ENCODE data around the gene CKAP4. TPM values are rescaled to one million over a fixed set of nuclear protein-coding genes. Genes with fewer than 3 reads are reported as not detected.
A peak's percentile ranks its signal among the peaks of the same experiment; 100 is the strongest.

Gene CKAP4
- total and polyA plus RNA-seq, 2 of the 13 experiments (the other 11 are each of a cell fraction or from before 2014, with no cell fraction given), result 39.2 to 70.2 TPM

DNA sequence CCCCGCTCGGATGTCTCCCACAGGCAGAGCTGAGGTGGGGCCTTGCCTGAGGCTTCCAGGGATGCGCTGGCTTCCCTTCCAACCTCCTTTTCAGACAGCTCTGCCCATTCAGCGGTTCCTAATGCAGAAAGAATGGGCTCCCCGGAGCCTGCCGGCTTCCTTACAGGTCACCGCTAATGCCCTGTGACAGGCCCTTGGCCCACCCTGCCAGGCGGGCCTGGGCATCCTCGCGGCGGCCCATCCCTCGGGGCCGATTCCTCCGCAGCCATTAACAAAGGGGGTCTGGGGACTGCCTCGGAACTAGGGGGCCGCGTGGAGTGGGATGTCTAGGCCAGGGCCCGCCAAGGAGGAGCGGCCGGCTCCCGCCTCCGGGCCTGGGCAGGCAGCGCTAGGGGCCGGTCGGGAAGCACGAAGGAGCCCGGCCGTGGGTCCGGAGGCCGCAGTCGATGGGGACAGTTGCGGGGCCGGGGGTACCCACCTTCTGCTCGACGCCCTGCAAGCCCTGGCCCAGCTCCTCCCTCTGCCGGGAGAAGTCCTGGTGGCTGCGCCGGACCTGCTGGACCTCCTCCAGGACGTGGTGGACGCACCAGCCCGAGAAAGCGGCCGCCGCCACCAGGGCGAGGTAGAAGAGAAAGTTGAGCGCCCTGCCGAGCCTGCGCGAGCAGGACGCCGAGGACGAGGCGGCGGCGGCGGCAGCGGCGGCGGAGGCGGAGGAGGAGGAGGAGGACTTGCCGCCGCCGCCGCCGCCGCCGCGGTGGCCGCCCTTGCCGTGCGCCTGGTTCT, 738 bp downstream of the CKAP4 start (continued):
- TF ChIP-seq, protein P1, sequence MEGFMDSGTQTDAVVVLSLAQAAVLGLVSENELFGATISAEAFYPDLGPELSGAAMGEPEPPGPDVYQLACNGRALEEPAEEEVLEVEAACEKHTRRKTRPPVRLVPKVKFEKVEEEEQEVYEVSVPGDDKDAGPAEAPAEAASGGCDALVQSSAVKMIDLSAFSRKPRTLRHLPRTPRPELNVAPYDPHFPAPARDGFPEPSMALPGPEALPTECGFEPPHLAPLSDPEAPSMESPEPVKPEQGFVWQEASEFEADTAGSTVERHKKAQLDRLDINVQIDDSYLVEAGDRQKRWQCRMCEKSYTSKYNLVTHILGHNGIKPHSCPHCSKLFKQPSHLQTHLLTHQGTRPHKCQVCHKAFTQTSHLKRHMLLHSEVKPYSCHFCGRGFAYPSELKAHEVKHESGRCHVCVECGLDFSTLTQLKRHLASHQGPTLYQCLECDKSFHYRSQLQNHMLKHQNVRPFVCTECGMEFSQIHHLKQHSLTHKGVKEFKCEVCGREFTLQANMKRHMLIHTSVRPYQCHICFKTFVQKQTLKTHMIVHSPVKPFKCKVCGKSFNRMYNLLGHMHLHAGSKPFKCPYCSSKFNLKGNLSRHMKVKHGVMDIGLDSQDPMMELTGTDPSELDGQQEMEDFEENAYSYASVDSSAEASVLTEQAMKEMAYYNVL (CRISPR knock-in tag; IDR thresholded peaks at IDR 0.05; ENCODE audit: borderline replicate concordance), result 0 out of 2 replicates have a peak, but pooled peaks have one; percentile 24
- TF ChIP-seq, protein P2, sequence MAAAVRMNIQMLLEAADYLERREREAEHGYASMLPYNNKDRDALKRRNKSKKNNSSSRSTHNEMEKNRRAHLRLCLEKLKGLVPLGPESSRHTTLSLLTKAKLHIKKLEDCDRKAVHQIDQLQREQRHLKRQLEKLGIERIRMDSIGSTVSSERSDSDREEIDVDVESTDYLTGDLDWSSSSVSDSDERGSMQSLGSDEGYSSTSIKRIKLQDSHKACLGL (CRISPR knock-in tag; IDR thresholded peaks at IDR 0.05), result peak; percentile 70; the same call in 1 of the 2 replicates
- peak; percentile 53 for TF ChIP-seq ZFY (CRISPR knock-in tag; IDR thresholded peaks at IDR 0.05)
- TF ChIP-seq ZNF776 (CRISPR knock-in tag; IDR thresholded peaks at IDR 0.05), result peak; percentile 22; the same call in 1 of the 2 replicates
- TF ChIP-seq AGO2 (optimal IDR thresholded peaks at IDR 0.05; ENCODE audit: low read depth, low read length), result peak; percentile 47
- TF ChIP-seq ZFX (CRISPR knock-in tag; IDR thresholded peaks at IDR 0.05; ENCODE audit: low read depth), result peak; percentile 51
- TF ChIP-seq POLR2A (IDR thresholded peaks at IDR 0.05; ENCODE audit: insufficient read depth in 1 of 2, low read depth in 2 of 2, low read length in 2 of 2), result no peak
- TF ChIP-seq NKX3-1 (CRISPR knock-in tag; IDR thresholded peaks at IDR 0.05), result no peak
- TF ChIP-seq ZNF17 (CRISPR knock-in tag; IDR thresholded peaks at IDR 0.05), result 0 out of 2 replicates have a peak, but pooled peaks have one; percentile 50
- no peak for TF ChIP-seq ADNP (CRISPR knock-in tag; IDR thresholded peaks at IDR 0.05)
- TF ChIP-seq ZNF383 (CRISPR knock-in tag; IDR thresholded peaks at IDR 0.05; ENCODE audit: borderline replicate concordance), result no peak
- TF ChIP-seq ZNF24 (IDR thresholded peaks at IDR 0.05), result no peak
- TF ChIP-seq, protein P3, sequence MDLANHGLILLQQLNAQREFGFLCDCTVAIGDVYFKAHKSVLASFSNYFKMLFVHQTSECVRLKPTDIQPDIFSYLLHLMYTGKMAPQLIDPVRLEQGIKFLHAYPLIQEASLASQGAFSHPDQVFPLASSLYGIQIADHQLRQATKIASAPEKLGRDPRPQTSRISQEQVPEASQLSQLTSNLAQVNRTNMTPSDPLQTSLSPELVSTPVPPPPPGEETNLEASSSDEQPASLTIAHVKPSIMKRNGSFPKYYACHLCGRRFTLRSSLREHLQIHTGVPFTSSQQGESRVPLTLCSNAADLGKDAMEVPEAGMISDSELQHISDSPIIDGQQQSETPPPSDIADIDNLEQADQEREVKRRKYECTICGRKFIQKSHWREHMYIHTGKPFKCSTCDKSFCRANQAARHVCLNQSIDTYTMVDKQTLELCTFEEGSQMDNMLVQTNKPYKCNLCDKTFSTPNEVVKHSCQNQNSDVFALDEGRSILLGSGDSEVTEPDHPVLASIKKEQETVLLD (CRISPR knock-in tag; IDR thresholded peaks at IDR 0.05; ENCODE audit: low read depth), result 0 out of 2 replicates have a peak, but pooled peaks have one; percentile 30
- no peak for TF ChIP-seq ZNF549 (CRISPR knock-in tag; IDR thresholded peaks at IDR 0.05)
- TF ChIP-seq, protein P4, sequence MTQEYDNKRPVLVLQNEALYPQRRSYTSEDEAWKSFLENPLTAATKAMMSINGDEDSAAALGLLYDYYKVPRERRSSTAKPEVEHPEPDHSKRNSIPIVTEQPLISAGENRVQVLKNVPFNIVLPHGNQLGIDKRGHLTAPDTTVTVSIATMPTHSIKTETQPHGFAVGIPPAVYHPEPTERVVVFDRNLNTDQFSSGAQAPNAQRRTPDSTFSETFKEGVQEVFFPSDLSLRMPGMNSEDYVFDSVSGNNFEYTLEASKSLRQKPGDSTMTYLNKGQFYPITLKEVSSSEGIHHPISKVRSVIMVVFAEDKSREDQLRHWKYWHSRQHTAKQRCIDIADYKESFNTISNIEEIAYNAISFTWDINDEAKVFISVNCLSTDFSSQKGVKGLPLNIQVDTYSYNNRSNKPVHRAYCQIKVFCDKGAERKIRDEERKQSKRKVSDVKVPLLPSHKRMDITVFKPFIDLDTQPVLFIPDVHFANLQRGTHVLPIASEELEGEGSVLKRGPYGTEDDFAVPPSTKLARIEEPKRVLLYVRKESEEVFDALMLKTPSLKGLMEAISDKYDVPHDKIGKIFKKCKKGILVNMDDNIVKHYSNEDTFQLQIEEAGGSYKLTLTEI (CRISPR knock-in tag; conservative IDR thresholded peaks at IDR 0.05), result no peak
- peak; percentile 14; the same call in 1 of the 2 replicates for TF ChIP-seq ZNF768 (CRISPR knock-in tag; IDR thresholded peaks at IDR 0.05)
- TF ChIP-seq MED1 (CRISPR knock-in tag; IDR thresholded peaks at IDR 0.05), result no peak
- TF ChIP-seq, protein P5, sequence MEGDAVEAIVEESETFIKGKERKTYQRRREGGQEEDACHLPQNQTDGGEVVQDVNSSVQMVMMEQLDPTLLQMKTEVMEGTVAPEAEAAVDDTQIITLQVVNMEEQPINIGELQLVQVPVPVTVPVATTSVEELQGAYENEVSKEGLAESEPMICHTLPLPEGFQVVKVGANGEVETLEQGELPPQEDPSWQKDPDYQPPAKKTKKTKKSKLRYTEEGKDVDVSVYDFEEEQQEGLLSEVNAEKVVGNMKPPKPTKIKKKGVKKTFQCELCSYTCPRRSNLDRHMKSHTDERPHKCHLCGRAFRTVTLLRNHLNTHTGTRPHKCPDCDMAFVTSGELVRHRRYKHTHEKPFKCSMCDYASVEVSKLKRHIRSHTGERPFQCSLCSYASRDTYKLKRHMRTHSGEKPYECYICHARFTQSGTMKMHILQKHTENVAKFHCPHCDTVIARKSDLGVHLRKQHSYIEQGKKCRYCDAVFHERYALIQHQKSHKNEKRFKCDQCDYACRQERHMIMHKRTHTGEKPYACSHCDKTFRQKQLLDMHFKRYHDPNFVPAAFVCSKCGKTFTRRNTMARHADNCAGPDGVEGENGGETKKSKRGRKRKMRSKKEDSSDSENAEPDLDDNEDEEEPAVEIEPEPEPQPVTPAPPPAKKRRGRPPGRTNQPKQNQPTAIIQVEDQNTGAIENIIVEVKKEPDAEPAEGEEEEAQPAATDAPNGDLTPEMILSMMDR (CRISPR knock-in tag; IDR thresholded peaks at IDR 0.05), result 0 out of 2 replicates have a peak, but pooled peaks have one; percentile 5
- peak; percentile 77 for TF ChIP-seq HNRNPL (IDR thresholded peaks at IDR 0.05; ENCODE audit: low read depth, low read length)
- TF ChIP-seq JUNB (CRISPR knock-in tag; IDR thresholded peaks at IDR 0.05; ENCODE audit: borderline replicate concordance), result 0 out of 2 replicates have a peak, but pooled peaks have one; percentile 28
- 0 out of 2 replicates have a peak, but pooled peaks have one; percentile 49 for TF ChIP-seq HOXA9 (CRISPR knock-in tag; IDR thresholded peaks at IDR 0.05; ENCODE audit: borderline replicate concordance)
- peak; percentile 72 for TF ChIP-seq ZNF777 (CRISPR knock-in tag; IDR thresholded peaks at IDR 0.05)
- TF ChIP-seq AKAP8 (CRISPR knock-in tag; IDR thresholded peaks at IDR 0.05), result 0 out of 2 replicates have a peak, but pooled peaks have one; percentile 43

Measured in HepG2 (cell line).